Activated CD4-positive, alpha-beta T cell treated with anti-CD3 and anti-CD28 coated beads for 36 hours (primary cell): ENCODE results near the gene MFAP4. TPM values are rescaled to one million over a fixed set of nuclear protein-coding genes. Genes with fewer than 3 reads are reported as not detected.

Experiments
- ATAC-seq: fragments of 200-7000 bp; cut with Tn5 transposase; one replicate; pipeline ENCODE4 v1.10.0; 2021; ENCODE audit warnings: mild to moderate bottlenecking, moderate library complexity
- CTCF ChIA-PET: fragments of 350-600 bp; sonication (Branson Sonifier 250); formaldehyde crosslinking; loops from one replicate; lab custom pipeline; 2021; ENCODE audit warnings: antibody characterized with exemption; lab: Charles Lee
- POLR2A ChIA-PET: fragments of 350-600 bp; sonication (Branson Sonifier 250); formaldehyde crosslinking; loops from one replicate; lab custom pipeline; 2021; ENCODE audit warnings: antibody characterized with exemption, inconsistent platforms; lab: Charles Lee
- DNase-seq: peaks from one replicate; pipeline ENCODE4 v3.0.0-alpha.2; 2020
- H3K27ac Mint-ChIP-seq: one replicate; pipeline ENCODE4 v1.8.0; 2021; ENCODE audit warnings: mixed read lengths
- H3K27me3 Mint-ChIP-seq: one replicate; pipeline ENCODE4 v1.8.0; 2021; ENCODE audit warnings: mixed read lengths
- H3K36me3 Mint-ChIP-seq: one replicate; pipeline ENCODE4 v1.8.0; 2021; ENCODE audit warnings: low read depth, mixed read lengths
- H3K4me1 Mint-ChIP-seq: one replicate; pipeline ENCODE4 v1.8.0; 2021; ENCODE audit warnings: mixed read lengths
- H3K4me3 Mint-ChIP-seq: one replicate; pipeline ENCODE4 v1.8.0; 2021; ENCODE audit warnings: mild to moderate bottlenecking, moderate library complexity, mixed read lengths
- H3K9me3 Mint-ChIP-seq: one replicate; pipeline ENCODE4 v1.8.0; 2021; ENCODE audit warnings: low read depth, mixed read lengths
- intact Hi-C, 2 experiments: fragments of 100-400 bp; cut with DNase I in 1 of 2; cut with micrococcal nuclease in 1 of 2; formaldehyde crosslinking; loops; one replicate each; pipeline versions ENCODE4 v1.14.2 to v1.15.1; 2022 to 2024; cut with DNase I, micrococcal nuclease
- total RNA-seq, 2 experiments: library from RNA; stranded (reverse); gene quantifications; one replicate each; pipeline ENCODE4 v1.2.3, GENCODE V29; 2021

The MFAP4 gene
- total RNA-seq, 2 experiments from 2014 or later: not detected

GRCh38 chr17:19415806-19416775, 29.1 kb upstream of the MFAP4 start:
- H3K9me3 Mint-ChIP-seq: no peaks in the 10 kb centered on the region
- ChIA-PET POLR2A (no interaction called here), CTCF (no interaction called here)
- H3K4me3 Mint-ChIP-seq: no peak overlapping the region
- intact Hi-C loops: no loop called here
- H3K36me3 Mint-ChIP-seq: no peaks in the 10 kb centered on the region
- no peak for DNase-seq
- H3K27ac Mint-ChIP-seq: no peak overlapping the region
- H3K27me3 Mint-ChIP-seq: no peaks in the 10 kb centered on the region
- H3K4me1 Mint-ChIP-seq: peaks cover 15% of the 10 kb centered on the region
- no peak for ATAC-seq

GRCh38 chr17:19415311-19415710, 28.3 kb upstream of the MFAP4 start:
- DNase-seq (no peak), ATAC-seq (no peak)
- Mint-ChIP-seq H3K27ac (no peak overlapping the region), H3K9me3 (no peaks in the 10 kb centered on the region), H3K4me3 (no peak overlapping the region), H3K27me3 (no peaks in the 10 kb centered on the region), H3K36me3 (no peaks in the 10 kb centered on the region), H3K4me1 (peaks cover 15% of the 10 kb centered on the region)
- intact Hi-C loops: no loop called here
- CTCF ChIA-PET: interaction anchor here (0.6 kb wide), 1 partner anchor 32 kb away, joined by 5 read pairs; no protein-coding TSS in a partner anchor
- POLR2A ChIA-PET: no interaction called here

GRCh38 chr17:19414396-19415280, 27.6 kb upstream of the MFAP4 start:
- intact Hi-C loops: no loop called here
- H3K4me3 Mint-ChIP-seq: no peak overlapping the region
- peaks cover 15% of the 10 kb centered on the region for H3K4me1 Mint-ChIP-seq
- no peak overlapping the region for H3K27ac Mint-ChIP-seq
- DNase-seq (no peak), ATAC-seq (no peak)
- no peaks in the 10 kb centered on the region for H3K9me3 Mint-ChIP-seq
- ChIA-PET CTCF (interaction anchor here (0.6 kb wide), 1 partner anchor 32 kb away, joined by 5 read pairs; no protein-coding TSS in a partner anchor), POLR2A (no interaction called here)
- H3K36me3 Mint-ChIP-seq: no peaks in the 10 kb centered on the region
- H3K27me3 Mint-ChIP-seq: no peaks in the 10 kb centered on the region

GRCh38 chr17:19413761-19414160, 26.8 kb upstream of the MFAP4 start:
- Mint-ChIP-seq H3K4me1 (peaks cover 14% of the 10 kb centered on the region), H3K9me3 (no peaks in the 10 kb centered on the region), H3K36me3 (no peaks in the 10 kb centered on the region), H3K4me3 (no peak overlapping the region), H3K27me3 (no peaks in the 10 kb centered on the region), H3K27ac (no peak overlapping the region)
- ATAC-seq (no peak), DNase-seq (no peak)
- ChIA-PET CTCF (no interaction called here), POLR2A (no interaction called here)
- intact Hi-C loops: no loop called here

GRCh38 chr17:19412984-19413383, 26.0 kb upstream of the MFAP4 start:
- no peak for DNase-seq
- POLR2A ChIA-PET: no interaction called here
- CTCF ChIA-PET: no interaction called here
- Mint-ChIP-seq H3K4me3 (no peak overlapping the region), H3K27ac (no peak overlapping the region), H3K27me3 (no peaks in the 10 kb centered on the region), H3K4me1 (peaks cover 6% of the 10 kb centered on the region), H3K36me3 (no peaks in the 10 kb centered on the region), H3K9me3 (no peaks in the 10 kb centered on the region)
- intact Hi-C loops: no loop called here
- ATAC-seq: no peak

GRCh38 chr17:19412510-19412909, 25.5 kb upstream of the MFAP4 start:
- no peak for DNase-seq
- POLR2A ChIA-PET: no interaction called here
- Mint-ChIP-seq H3K9me3 (no peaks in the 10 kb centered on the region), H3K4me3 (no peak overlapping the region), H3K27me3 (no peaks in the 10 kb centered on the region), H3K4me1 (peaks cover 2% of the 10 kb centered on the region), H3K36me3 (no peaks in the 10 kb centered on the region), H3K27ac (no peak overlapping the region)
- CTCF ChIA-PET: no interaction called here
- no peak for ATAC-seq
- intact Hi-C loops: no loop called here

GRCh38 chr17:19411631-19412030, 24.6 kb upstream of the MFAP4 start:
- CTCF ChIA-PET: no interaction called here
- H3K4me1 Mint-ChIP-seq: no peaks in the 10 kb centered on the region
- no peaks in the 10 kb centered on the region for H3K36me3 Mint-ChIP-seq
- H3K4me3 Mint-ChIP-seq: no peak overlapping the region
- no peak for ATAC-seq
- H3K27ac Mint-ChIP-seq: no peak overlapping the region
- H3K9me3 Mint-ChIP-seq: no peaks in the 10 kb centered on the region
- intact Hi-C loops: no loop called here
- H3K27me3 Mint-ChIP-seq: no peaks in the 10 kb centered on the region
- POLR2A ChIA-PET: interaction anchor here (0.6 kb wide), 1 partner anchor 11 kb away, joined by 3 read pairs; no protein-coding TSS in a partner anchor
- no peak for DNase-seq

- Mint-ChIP-seq H3K27me3 (no peaks in the 10 kb centered on the region), H3K36me3 (no peaks in the 10 kb centered on the region), H3K27ac (no peak within 1 kb of the TSS), H3K4me3 (no peak within 1 kb of the TSS), H3K4me1 (no peaks in the 10 kb centered on the region), H3K9me3 (no peaks in the 10 kb centered on the region)
- intact Hi-C loops: no loop called here
- no peak for ATAC-seq
- CTCF ChIA-PET: no interaction called here
- POLR2A ChIA-PET: interaction anchor here (0.6 kb wide), 1 partner anchor 12 kb away, joined by 3 read pairs; no protein-coding TSS in a partner anchor
- no peak for DNase-seq
Measured at GRCh38 chr17:19410875-19411620, 24.1 kb upstream of the MFAP4 start, which contains the start of gene RNF112. TSS of gene RNF112 (plus strand) at chr17:19411232. CDS start at chr17:19411409, 177 bp downstream.

- ChIA-PET POLR2A (no interaction called here), CTCF (no interaction called here)
- Mint-ChIP-seq H3K4me1 (no peaks in the 10 kb centered on the region), H3K27me3 (no peaks in the 10 kb centered on the region), H3K9me3 (no peaks in the 10 kb centered on the region), H3K27ac (no peak overlapping the region), H3K4me3 (no peak overlapping the region), H3K36me3 (no peaks in the 10 kb centered on the region)
- ATAC-seq (no peak), DNase-seq (no peak)
- intact Hi-C loops: no loop called here
Measured at GRCh38 chr17:19410091-19410490, 23.1 kb upstream of the MFAP4 start.

- intact Hi-C loops: no loop called here
- no peak overlapping the region for H3K27ac Mint-ChIP-seq
- CTCF ChIA-PET: no interaction called here
Measured at GRCh38 chr17:19409509-19409908, 22.5 kb upstream of the MFAP4 start.

GRCh38 chr17:19409066-19409465, 22.1 kb upstream of the MFAP4 start:
- intact Hi-C loops: no loop called here
- H3K4me1 Mint-ChIP-seq: no peaks in the 10 kb centered on the region
- H3K27ac Mint-ChIP-seq: no peak overlapping the region
- no peaks in the 10 kb centered on the region for H3K36me3 Mint-ChIP-seq
- no peaks in the 10 kb centered on the region for H3K9me3 Mint-ChIP-seq
- no peak for DNase-seq
- ChIA-PET CTCF (no interaction called here), POLR2A (no interaction called here)
- H3K4me3 Mint-ChIP-seq: no peak overlapping the region
- no peak for ATAC-seq
- no peaks in the 10 kb centered on the region for H3K27me3 Mint-ChIP-seq

More at GRCh38 chr17:19409509-19409908, 22.5 kb upstream of the MFAP4 start:
- Mint-ChIP-seq H3K27me3 (no peaks in the 10 kb centered on the region), H3K36me3 (no peaks in the 10 kb centered on the region), H3K9me3 (no peaks in the 10 kb centered on the region), H3K4me1 (no peaks in the 10 kb centered on the region), H3K4me3 (no peak overlapping the region)
- DNase-seq (peak; percentile 47), ATAC-seq (peak; percentile 78)
- POLR2A ChIA-PET: no interaction called here
